HG03469 (cell line): ENCODE measurements around the gene PARVA.

Experiments used
- ATAC-seq: cut with Tn5 transposase; IDR thresholded peaks from one replicate; pipeline ENCODE4 v1.9.1; 2021; ENCODE audit warnings: mild to moderate bottlenecking, moderate library complexity, moderate number of reproducible peaks; ENCODE audit not compliant: unreplicated experiment

PARVA gene

DNA sequence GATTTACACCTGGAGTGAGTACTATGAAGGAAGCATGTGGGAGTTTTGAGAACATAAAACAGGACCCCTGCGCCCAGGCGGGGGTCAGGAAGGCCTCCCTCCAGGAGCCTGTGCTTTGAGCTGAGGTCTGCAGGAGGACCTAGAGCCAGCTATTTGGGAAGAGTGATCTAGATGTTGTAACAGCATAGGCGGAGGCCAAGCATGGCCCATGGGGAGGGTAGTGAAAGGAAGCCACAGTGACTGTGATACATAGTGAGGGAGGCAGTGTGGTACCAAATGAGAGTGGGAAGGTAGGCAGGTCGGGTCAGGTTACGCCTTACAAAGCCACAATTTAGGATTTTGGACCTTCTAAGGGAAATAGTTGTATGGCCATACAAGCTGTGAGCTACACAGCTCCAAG is 147.5 kb downstream of the PARVA start:
- ATAC-seq: no peak

- no peak for ATAC-seq
Measured at GRCh38 chr11:12525466-12526055, 148.2 kb downstream of the PARVA start.

DNA sequence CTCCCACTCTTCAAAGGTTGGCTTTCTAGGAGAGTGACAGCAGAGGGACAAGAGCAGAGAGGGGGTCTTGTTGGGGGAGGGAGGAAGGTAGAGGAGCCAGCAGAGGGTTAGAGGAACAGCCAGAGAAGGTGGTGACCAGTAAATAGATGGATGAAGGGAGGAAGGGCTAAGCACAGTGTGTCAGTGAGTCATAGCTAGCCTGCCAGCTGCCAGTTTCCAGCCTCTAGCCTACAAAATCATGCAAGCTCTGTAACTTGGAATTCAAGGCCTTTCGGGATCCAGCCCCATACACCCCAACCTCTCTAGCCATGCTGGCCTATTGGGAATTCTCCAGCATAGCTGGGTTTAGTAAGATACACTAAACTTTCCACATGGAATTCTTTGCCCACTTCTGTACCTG is 149.4 kb downstream of the PARVA start:
- no peak for ATAC-seq

GRCh38 chr11:12528487-12528886 is 151.1 kb downstream of the PARVA start:
- ATAC-seq: no peak

GRCh38 chr11:12529041-12529440 is 151.7 kb downstream of the PARVA start:
- no peak for ATAC-seq

DNA sequence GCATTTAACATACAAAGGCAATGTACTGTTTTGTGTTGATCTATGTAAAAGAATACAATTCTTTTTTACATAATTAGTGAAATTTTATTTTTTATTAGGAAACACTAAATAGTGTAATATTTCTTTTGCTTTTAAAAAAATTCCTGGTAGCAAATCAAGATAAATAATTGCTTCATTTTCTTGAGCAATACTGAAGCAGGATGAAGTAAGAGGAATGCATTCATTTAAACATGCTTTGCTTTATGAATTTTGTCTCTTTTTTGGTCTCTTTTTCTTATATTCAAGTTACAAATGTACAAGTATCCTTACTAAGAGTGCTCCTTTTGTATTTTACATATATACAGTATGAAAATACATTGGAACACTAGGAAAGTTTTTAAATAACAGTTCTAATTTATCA is 152.4 kb downstream of the PARVA start:
- no peak for ATAC-seq

DNA sequence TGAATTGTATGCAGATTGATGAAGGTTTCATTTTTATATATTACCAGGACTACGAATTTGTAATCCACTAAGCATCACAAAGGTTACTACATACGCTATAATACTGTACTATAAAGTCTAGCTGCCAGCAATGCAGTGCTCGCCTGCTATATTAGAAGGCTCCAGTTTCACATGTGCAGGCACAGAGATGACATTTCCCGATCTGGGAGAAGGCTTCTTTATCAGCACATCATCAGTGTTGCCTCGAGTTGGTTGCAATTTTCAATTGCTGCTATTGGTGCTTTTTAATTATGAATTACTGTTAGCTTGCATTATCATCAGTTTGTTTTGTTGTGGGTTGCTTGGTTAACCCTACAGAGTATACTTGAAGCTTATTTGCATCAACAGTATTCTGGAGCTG is 153.6 kb downstream of the PARVA start:
- ATAC-seq: no peak

- ATAC-seq: no peak
Measured at GRCh38 chr11:12531681-12532080, 154.3 kb downstream of the PARVA start.

- no peak for ATAC-seq
Measured at GRCh38 chr11:12532580-12532979, 155.2 kb downstream of the PARVA start.

DNA sequence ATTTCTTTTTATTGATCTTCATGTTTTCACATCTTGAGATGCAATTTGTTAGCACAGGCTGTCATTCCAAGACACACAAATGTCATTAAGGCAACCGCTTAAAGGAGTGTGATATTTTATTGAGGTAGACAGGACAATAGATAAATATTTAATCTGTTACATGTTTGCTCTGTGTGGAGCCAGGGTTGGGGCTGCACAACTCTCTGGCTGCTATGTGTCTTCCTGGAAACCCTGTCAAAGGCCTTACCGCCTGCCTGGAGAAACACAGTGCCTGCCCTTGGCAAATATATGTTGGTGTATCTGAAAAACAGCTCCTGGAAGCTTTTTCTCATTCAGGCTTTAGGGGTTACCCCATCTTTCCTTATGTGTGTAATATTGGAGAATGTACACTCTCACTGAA is 157.2 kb downstream of the PARVA start:
- no peak for ATAC-seq

- ATAC-seq: no peak
Measured at GRCh38 chr11:12535321-12535720, 157.9 kb downstream of the PARVA start.

- no peak for ATAC-seq
Measured at GRCh38 chr11:12536566-12536965, 159.2 kb downstream of the PARVA start.

- ATAC-seq: no peak
Measured at GRCh38 chr11:12537778-12538401, 160.5 kb downstream of the PARVA start.

DNA sequence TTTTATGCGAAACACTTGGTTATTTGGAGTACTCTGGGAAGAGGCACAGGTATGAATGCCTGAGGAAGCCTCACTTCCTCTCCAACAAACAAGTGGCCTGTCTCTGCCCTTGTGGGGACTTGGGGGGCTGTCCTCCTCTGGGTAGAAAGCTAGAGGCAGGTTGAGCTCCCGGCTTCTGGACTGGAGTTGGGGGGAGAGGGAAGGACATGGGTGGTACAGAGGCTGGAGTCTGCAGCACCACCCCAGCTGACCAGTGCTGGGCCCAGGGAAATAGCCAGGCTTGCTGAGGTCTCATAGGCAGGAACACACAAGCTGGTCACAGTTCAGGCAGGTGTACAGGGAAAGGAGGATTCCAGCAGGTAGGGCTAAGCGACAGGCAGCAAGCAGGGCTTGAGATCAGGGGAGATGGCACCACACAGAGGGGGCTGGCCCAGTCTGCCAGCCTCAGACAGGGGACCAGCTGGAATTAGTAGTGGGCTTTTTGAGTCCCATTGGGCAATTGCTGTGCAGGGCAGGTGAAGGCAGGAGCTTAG is 161.6 kb downstream of the PARVA start:
- ATAC-seq: no peak

GRCh38 chr11:12539572-12539971 is 162.2 kb downstream of the PARVA start:
- ATAC-seq: no peak

- no peak for ATAC-seq
Measured at GRCh38 chr11:12540075-12540680, 162.8 kb downstream of the PARVA start.

DNA sequence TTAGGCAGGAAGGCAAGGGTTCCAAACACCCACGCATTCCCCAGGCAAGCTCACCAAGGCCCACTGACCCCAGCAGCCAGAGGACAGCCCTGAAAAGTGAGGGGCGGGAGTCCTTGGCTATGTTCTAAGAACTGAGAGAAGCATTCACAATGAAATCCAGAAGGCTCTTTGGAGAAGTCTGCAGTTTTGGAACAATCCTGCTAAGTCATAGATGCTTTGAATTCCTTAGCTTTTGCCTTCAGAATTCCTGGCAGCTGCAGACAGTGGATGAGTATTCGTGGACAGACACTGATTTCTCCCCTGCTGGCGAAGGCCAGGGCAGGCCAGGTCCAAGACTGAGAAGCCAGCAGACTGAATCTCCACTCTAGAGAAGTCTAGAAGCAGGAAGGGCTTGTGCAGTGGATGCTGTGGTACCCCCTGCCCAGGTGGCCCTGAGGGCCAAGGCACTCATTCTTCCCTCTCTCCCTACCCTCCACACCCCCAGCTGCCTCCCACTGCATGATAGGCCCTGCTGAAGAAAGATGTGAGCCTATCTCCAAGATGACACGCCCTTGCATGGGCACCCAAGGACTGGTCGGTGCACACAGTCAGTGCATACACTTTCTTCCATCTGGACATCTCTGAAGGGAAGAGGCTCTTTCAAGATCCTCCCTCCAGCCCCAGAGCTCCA is 163.7 kb downstream of the PARVA start:
- ATAC-seq: no peak

DNA sequence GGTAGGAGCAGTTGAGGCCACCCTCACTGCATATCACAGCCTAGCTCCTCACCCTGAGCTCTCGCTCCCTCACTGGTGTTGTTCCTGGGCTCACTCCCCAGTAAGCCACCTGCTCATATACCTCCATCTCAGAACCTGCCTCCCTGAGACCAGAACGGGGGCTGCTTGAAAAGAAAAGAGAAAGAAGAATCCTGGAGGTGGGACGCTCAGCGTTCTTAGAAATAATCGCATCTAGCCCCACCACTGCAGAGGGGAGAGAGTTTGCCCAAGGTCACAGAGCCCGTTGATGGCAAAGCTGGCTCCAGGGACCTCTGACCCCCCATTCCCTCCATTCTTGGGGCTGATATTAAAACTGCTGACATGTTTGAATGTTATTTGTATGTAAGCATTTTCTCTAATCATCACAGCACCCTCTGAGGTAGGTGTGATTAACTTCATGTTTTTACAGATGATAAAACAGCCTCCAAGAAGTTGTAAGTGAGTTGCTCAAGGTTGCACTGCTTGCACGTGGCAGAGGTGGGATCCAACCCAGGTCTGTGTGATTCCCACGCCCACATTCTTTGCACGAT is 164.3 kb downstream of the PARVA start:
- no peak for ATAC-seq

DNA sequence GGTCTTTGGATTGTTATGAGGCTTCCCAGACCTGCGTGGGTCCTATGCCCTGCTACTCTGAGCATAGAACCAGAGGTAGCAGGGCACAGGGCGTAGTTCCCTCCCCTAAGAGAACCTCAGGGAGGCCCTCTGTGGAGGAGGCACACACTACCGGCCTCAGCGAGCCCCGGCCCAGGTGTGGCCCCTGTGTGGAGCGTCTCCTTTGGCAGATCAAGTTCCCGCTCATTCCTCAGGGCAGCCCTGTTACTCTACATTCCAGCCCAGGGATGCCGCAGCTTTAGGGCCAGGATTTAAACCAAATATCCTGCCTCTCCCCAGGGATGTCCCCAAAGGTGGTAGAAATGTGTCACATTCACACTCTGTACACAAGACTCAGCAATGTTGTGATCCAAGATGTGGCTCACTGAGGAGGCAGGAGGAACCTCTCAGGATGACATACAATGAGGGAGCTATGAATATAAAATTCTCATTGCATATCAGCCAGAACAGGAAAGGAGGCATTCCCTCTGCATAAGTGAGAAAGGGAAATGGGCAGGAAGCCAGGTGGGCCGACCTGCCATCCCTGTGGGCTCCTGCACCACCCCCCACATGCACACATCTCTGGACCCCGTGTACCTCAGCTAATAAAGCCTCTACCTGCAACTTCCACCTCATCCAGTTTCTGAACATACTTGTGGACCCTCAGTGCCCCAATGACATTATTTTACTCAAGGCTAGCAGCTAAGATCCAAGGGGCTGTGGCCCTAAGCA is 165.0 kb downstream of the PARVA start:
- no peak for ATAC-seq

GRCh38 chr11:12543596-12544415 is 166.4 kb downstream of the PARVA start:
- no peak for ATAC-seq
